OCI-LY3 (cell line): ENCODE results near the gene TPH2.

Experiments
- CTCF ChIP-seq: fragments of 200-600, 300-600 bp; sonication (generic); IDR thresholded peaks from 2 replicates; pipeline ENCODE4 v1.5.1; 2014; ENCODE audit warnings: antibody characterized with exemption, low read length, low read depth
- EZH2phosphoT487 ChIP-seq: fragments of 200-600 bp; shearing (Covaris generic); IDR thresholded peaks from 2 replicates; pipeline ENCODE4 v1.6.1; 2018; ENCODE audit warnings: antibody characterized with exemption, mixed run types, low read depth

- TF ChIP-seq CTCF, result no peak
- TF ChIP-seq EZH2phosphoT487, result no peak
Measured at GRCh38 chr12:72063073-72063472, 124.4 kb downstream of the TPH2 start.
